ENCODE data around the gene SH2D1A.

DNA sequence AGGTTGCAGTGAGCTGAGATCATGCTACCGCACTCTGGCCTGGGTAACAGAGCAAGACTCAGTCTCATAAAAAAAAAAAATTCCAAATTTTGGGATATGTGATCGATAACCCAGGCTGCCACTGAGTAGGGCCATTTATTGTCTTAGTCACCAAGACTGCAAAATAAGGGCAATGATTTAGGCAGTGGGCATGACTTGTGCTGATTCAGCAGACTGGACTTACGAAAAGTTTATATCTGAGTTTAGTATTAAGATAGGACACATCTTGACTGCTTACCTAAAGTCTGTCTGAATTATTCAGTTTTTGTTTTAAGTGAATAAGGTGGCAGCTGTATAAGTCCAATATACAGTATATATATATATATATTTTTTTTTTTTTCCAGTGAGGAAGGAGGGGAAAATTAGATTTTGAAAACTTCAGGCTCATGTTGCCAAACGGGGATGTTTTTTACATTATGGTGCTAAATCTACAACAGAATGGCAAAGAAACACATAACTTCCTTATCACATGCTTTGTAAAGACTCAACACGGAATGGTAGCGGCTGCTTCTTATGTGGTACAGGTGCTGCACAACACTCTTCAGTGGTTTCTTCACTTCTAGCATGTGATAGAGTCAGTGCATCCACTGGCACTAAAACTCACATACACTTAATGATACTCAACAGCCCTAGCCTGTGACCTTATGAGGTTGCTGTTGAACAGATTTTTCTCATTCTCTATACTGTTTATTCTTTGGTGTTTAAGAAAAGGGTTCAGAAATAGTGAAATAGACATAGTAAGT, 7.4 kb upstream of the SH2D1A start:
- TF ChIP-seq, protein P1, sequence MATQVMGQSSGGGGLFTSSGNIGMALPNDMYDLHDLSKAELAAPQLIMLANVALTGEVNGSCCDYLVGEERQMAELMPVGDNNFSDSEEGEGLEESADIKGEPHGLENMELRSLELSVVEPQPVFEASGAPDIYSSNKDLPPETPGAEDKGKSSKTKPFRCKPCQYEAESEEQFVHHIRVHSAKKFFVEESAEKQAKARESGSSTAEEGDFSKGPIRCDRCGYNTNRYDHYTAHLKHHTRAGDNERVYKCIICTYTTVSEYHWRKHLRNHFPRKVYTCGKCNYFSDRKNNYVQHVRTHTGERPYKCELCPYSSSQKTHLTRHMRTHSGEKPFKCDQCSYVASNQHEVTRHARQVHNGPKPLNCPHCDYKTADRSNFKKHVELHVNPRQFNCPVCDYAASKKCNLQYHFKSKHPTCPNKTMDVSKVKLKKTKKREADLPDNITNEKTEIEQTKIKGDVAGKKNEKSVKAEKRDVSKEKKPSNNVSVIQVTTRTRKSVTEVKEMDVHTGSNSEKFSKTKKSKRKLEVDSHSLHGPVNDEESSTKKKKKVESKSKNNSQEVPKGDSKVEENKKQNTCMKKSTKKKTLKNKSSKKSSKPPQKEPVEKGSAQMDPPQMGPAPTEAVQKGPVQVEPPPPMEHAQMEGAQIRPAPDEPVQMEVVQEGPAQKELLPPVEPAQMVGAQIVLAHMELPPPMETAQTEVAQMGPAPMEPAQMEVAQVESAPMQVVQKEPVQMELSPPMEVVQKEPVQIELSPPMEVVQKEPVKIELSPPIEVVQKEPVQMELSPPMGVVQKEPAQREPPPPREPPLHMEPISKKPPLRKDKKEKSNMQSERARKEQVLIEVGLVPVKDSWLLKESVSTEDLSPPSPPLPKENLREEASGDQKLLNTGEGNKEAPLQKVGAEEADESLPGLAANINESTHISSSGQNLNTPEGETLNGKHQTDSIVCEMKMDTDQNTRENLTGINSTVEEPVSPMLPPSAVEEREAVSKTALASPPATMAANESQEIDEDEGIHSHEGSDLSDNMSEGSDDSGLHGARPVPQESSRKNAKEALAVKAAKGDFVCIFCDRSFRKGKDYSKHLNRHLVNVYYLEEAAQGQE (IDR thresholded peaks at IDR 0.05; ENCODE audit: low read depth, low read length) = no peak
- no peak for TF ChIP-seq TCF12 (IDR thresholded peaks at IDR 0.05)
